Measurements from ENCODE around the gene EIF6. TPM values are rescaled to one million over a fixed set of nuclear protein-coding genes. Genes with fewer than 3 reads are reported as not detected.

The EIF6 gene
- total and polyA plus RNA-seq, 7 donors = 61.9 to 289 (median 71.3) TPM

- H3K36me3 ChIP-seq = no peaks in the 10 kb centered on the region
- no peaks in the 10 kb centered on the region for H3K9me3 ChIP-seq
- H3K27ac ChIP-seq = no peak overlapping the region
- intact Hi-C loops (cut with DNase I) = no loop called here
- DNase-seq = no peak
- H3K27me3 ChIP-seq = no peaks in the 10 kb centered on the region
- 57 to 70% methylated on average over 8 of the region's 8 CpGs for WGBS, 2 donors
- no peak overlapping the region for H3K4me3 ChIP-seq
- H3K4me1 ChIP-seq = peaks cover 0 to 6% (median 2%) of the 10 kb centered on the region in 4 donors
- TF ChIP-seq EP300 (IDR thresholded peaks at IDR 0.05) = no peak
- TF ChIP-seq POLR2A (IDR thresholded peaks at IDR 0.05) = no peak
- no peak for TF ChIP-seq CTCF (IDR thresholded peaks at IDR 0.05)
- no peak for TF ChIP-seq POLR2AphosphoS5 (IDR thresholded peaks at IDR 0.05)
These were observed 12.6 kb upstream of the EIF6 start for GRCh38 chr20:35297155-35297554.

GRCh38 chr20:35296101-35296554 lies 11.6 kb upstream of the EIF6 start:
- TF ChIP-seq POLR2A (IDR thresholded peaks at IDR 0.05) (no peak), POLR2AphosphoS5 (IDR thresholded peaks at IDR 0.05) (no peak), CTCF (IDR thresholded peaks at IDR 0.05) (no peak), EP300 (IDR thresholded peaks at IDR 0.05) (no peak)
- no peak overlapping the region for H3K4me3 ChIP-seq
- H3K4me1 ChIP-seq = no peaks in the 10 kb centered on the region
- H3K27me3 ChIP-seq = peaks cover 0 to 4% (median 0%) of the 10 kb centered on the region in 3 donors
- no peaks in the 10 kb centered on the region for H3K9me3 ChIP-seq
- H3K27ac ChIP-seq = no peak overlapping the region
- intact Hi-C loops (cut with DNase I) = no loop called here
- 47 to 61% methylated on average over 9 of the region's 9 CpGs for WGBS, 2 donors
- no peak for DNase-seq
- H3K36me3 ChIP-seq = no peaks in the 10 kb centered on the region

GRCh38 chr20:35295674-35296073 lies 11.1 kb upstream of the EIF6 start:
- Histone ChIP-seq H3K9me3 (no peaks in the 10 kb centered on the region), H3K4me1 (no peaks in the 10 kb centered on the region), H3K27me3 (peaks cover 0 to 4% (median 0%) of the 10 kb centered on the region in 3 donors), H3K4me3 (no peak overlapping the region), H3K27ac (no peak overlapping the region), H3K36me3 (no peaks in the 10 kb centered on the region)
- WGBS, 2 donors = 73 to 83% methylated on average over 8 of the region's 8 CpGs
- TF ChIP-seq POLR2AphosphoS5 (IDR thresholded peaks at IDR 0.05) = no peak
- no peak for TF ChIP-seq CTCF (IDR thresholded peaks at IDR 0.05)
- TF ChIP-seq POLR2A (IDR thresholded peaks at IDR 0.05) = no peak
- TF ChIP-seq EP300 (IDR thresholded peaks at IDR 0.05) = no peak
- intact Hi-C loops (cut with DNase I) = no loop called here
- DNase-seq = no peak

- intact Hi-C loops (cut with DNase I) = no loop called here
- Histone ChIP-seq H3K36me3 (no peaks in the 10 kb centered on the region), H3K27me3 (peaks cover 0 to 4% (median 0%) of the 10 kb centered on the region in 3 donors), H3K27ac (no peak overlapping the region), H3K9me3 (no peaks in the 10 kb centered on the region), H3K4me1 (no peaks in the 10 kb centered on the region), H3K4me3 (no peak overlapping the region)
- DNase-seq = no peak
- 73 to 86% methylated on average over 8 of the region's 8 CpGs for WGBS, 2 donors
- no peak for TF ChIP-seq CTCF (IDR thresholded peaks at IDR 0.05)
- no peak for TF ChIP-seq POLR2AphosphoS5 (IDR thresholded peaks at IDR 0.05)
These were observed 10.5 kb upstream of the EIF6 start for GRCh38 chr20:35295058-35295457.

GRCh38 chr20:35294293-35294685 lies 9.7 kb upstream of the EIF6 start:
- TF ChIP-seq POLR2AphosphoS5 (IDR thresholded peaks at IDR 0.05) (no peak), CTCF (IDR thresholded peaks at IDR 0.05) (no peak), EP300 (IDR thresholded peaks at IDR 0.05) (no peak), POLR2A (IDR thresholded peaks at IDR 0.05) (no peak)
- intact Hi-C loops (cut with DNase I) = no loop called here

More at GRCh38 chr20:35294293-35294685, 9.7 kb upstream of the EIF6 start:
- H3K27ac ChIP-seq = no peak overlapping the region
- no peaks in the 10 kb centered on the region for H3K36me3 ChIP-seq
- H3K9me3 ChIP-seq = no peaks in the 10 kb centered on the region
- H3K4me3 ChIP-seq = no peak overlapping the region
- no peaks in the 10 kb centered on the region for H3K4me1 ChIP-seq
- WGBS, 2 donors = 51 to 70% methylated on average over 5 of the region's 5 CpGs
- H3K27me3 ChIP-seq = peaks cover 0 to 4% (median 0%) of the 10 kb centered on the region in 3 donors
- no peak for DNase-seq

Measured in sigmoid colon (tissue), 7 donors.